ENCODE measurements around the gene TBX15.

Gene TBX15

DNA sequence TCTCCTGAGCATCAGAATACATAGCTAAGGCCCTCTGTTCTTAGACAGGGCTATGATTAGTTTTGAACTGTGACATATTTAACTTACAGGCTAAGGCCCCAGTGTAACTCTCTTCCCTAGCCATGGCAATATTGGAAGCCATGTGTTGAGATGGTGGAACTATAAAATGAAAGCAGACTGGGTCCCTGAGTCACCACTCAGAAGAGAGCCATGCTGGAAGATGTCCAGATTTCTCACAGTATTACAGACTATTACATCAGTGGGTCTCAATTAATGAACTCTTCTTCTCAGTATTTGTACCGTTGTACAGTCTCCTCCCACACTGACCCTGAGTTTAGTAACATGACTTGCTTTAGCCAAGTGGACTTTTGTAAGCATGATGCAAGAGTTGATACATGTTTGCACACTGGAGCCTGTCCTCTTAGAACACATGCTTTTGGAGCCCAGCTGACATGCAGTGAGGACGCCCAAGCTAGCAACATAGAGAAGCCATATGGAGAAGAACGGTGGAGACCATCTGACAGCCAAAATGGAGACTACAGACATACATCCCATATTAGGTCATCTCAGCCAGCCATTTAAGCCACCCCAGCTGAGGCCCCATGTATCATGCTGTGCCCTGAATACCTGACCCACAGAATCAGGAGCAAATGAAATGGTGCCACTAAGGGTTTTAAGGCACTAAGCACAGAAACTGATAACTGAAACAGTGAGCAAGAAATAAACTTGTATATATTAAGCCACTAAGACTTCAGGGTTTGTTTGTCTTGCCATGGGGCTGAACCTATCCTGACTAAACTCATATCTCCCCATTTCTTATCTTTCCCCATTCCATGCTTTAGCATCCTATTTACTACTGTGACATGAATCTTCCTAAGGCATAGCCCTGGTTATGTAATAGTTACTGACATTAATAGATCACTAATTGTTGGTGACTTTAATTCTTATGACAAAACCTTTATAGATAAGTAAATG is 24.4 kb downstream of the TBX15 start:
- DNase-seq (ENCODE audit: low spot score) = no peak
- TF ChIP-seq, protein P1, sequence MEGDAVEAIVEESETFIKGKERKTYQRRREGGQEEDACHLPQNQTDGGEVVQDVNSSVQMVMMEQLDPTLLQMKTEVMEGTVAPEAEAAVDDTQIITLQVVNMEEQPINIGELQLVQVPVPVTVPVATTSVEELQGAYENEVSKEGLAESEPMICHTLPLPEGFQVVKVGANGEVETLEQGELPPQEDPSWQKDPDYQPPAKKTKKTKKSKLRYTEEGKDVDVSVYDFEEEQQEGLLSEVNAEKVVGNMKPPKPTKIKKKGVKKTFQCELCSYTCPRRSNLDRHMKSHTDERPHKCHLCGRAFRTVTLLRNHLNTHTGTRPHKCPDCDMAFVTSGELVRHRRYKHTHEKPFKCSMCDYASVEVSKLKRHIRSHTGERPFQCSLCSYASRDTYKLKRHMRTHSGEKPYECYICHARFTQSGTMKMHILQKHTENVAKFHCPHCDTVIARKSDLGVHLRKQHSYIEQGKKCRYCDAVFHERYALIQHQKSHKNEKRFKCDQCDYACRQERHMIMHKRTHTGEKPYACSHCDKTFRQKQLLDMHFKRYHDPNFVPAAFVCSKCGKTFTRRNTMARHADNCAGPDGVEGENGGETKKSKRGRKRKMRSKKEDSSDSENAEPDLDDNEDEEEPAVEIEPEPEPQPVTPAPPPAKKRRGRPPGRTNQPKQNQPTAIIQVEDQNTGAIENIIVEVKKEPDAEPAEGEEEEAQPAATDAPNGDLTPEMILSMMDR (IDR thresholded peaks at IDR 0.05; ENCODE audit: extremely low read depth, missing control alignments) = no peak

GRCh38 chr1:118963138-118963455 is 25.0 kb downstream of the TBX15 start:
- no peak for DNase-seq (ENCODE audit: low spot score)
- TF ChIP-seq, protein P1 (IDR thresholded peaks at IDR 0.05; ENCODE audit: extremely low read depth, missing control alignments) = no peak

DNA sequence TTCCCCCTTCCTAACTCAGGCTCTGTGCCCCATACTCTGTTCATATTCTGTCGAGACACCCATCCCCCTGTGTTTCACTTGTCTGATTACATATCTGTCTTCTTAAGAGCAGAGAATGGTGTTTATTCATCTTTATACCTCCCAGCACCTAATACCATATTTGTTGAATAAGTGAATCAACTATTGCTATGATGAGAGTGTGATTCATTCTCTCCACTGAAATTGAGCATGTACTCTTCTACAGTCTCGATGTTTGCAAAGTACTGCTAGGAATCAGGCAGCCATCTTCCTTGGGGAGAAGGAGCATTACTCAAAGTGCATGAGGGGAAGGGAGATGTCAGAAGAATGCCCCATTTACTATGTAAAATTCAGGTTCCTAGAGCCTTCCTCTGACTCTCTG is 27.0 kb downstream of the TBX15 start:
- TF ChIP-seq, protein P1 (IDR thresholded peaks at IDR 0.05; ENCODE audit: extremely low read depth, missing control alignments) = no peak
- no peak for DNase-seq (ENCODE audit: low spot score)

GRCh38 chr1:118960567-118961136 is 27.5 kb downstream of the TBX15 start:
- no peak for DNase-seq (ENCODE audit: low spot score)
- TF ChIP-seq, protein P1 (IDR thresholded peaks at IDR 0.05; ENCODE audit: extremely low read depth, missing control alignments) = no peak

DNA sequence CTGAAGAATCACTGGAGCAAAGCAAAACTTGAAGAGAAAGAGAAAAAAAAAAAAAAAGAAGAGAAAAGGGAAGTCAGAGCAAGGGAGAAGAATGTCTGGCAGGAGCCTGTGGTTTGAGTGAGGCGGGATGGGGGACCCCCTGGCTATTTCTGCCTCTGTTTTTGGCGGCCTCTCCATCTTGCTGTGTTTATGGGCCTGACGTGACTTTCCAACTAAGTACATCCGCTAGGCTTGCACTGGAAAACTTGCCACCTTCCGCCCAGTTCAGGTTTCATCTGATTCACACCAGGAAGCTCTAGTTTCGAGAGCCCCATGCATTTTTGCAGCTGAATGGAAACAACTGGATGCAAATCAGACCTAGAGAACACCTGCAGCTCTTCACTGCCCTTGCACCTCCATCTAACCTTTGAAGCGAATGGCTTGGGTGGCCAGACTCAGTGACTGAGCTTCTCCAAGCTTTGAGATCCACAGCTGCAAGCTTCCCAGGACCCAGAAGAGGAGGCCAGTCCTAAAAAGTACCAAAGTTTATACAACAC is 28.0 kb downstream of the TBX15 start:
- no peak for DNase-seq (ENCODE audit: low spot score)
- TF ChIP-seq, protein P1 (IDR thresholded peaks at IDR 0.05; ENCODE audit: extremely low read depth, missing control alignments) = no peak

GRCh38 chr1:118958937-118959631 is 29.1 kb downstream of the TBX15 start:
- TF ChIP-seq, protein P1 (IDR thresholded peaks at IDR 0.05; ENCODE audit: extremely low read depth, missing control alignments) = no peak

More at GRCh38 chr1:118958937-118959631, 29.1 kb downstream of the TBX15 start:
- no peak for DNase-seq (ENCODE audit: low spot score)
